Activated CD8-positive, alpha-beta memory T cell treated with anti-CD3 and anti-CD28 coated beads, Interleukin-2, amount 50 U/mL, for 24 hours (primary cell): ENCODE data around the gene CFAP92.

Source experiments
- DNase-seq: peaks from one replicate; pipeline ENCODE4 v3.0.0-alpha.2; 2020; ENCODE audit errors: extremely low read depth

CFAP92 gene

GRCh38 chr3:128991355-128991895, 2.5 kb downstream of the CFAP92 start:
- no peak for DNase-seq

- DNase-seq: no peak
Measured at GRCh38 chr3:128988286-128988685, 5.6 kb downstream of the CFAP92 start.

GRCh38 chr3:128987302-128988100, 6.4 kb downstream of the CFAP92 start:
- DNase-seq: no peak

- no peak for DNase-seq
Measured at GRCh38 chr3:128984596-128984995, 9.3 kb downstream of the CFAP92 start.

GRCh38 chr3:128983293-128984069, 10.4 kb downstream of the CFAP92 start:
- no peak for DNase-seq

GRCh38 chr3:128975276-128975675, 18.6 kb downstream of the CFAP92 start:
- DNase-seq: no peak

- DNase-seq: no peak
Measured at GRCh38 chr3:128973988-128974564, 19.8 kb downstream of the CFAP92 start.

GRCh38 chr3:128971421-128972100, 22.3 kb downstream of the CFAP92 start:
- DNase-seq: no peak

- DNase-seq: no peak
Measured at GRCh38 chr3:128970740-128971047, 23.2 kb downstream of the CFAP92 start.

- no peak for DNase-seq
Measured at GRCh38 chr3:128969993-128970739, 23.7 kb downstream of the CFAP92 start.

GRCh38 chr3:128967748-128968355, 26.0 kb downstream of the CFAP92 start:
- DNase-seq: no peak

- no peak for DNase-seq
Measured at GRCh38 chr3:128965818-128966217, 28.1 kb downstream of the CFAP92 start.

GRCh38 chr3:128965280-128965679, 28.6 kb downstream of the CFAP92 start:
- no peak for DNase-seq

GRCh38 chr3:128956440-128956839, 37.4 kb downstream of the CFAP92 start:
- no peak for DNase-seq

GRCh38 chr3:128950223-128950938, 43.5 kb downstream of the CFAP92 start:
- no peak for DNase-seq

GRCh38 chr3:128949158-128949557, 44.7 kb downstream of the CFAP92 start:
- no peak for DNase-seq

GRCh38 chr3:128946411-128946810, 47.5 kb downstream of the CFAP92 start:
- no peak for DNase-seq

GRCh38 chr3:128945878-128946175, 48.0 kb downstream of the CFAP92 start:
- DNase-seq: no peak

GRCh38 chr3:128945041-128945877, 48.6 kb downstream of the CFAP92 start:
- no peak for DNase-seq
